SK-N-SH (cell line): ENCODE data around the gene BCL2A1. TPM values are rescaled to one million over a fixed set of nuclear protein-coding genes. Genes with fewer than 3 reads are reported as not detected.

Source experiments
- CTCF ChIA-PET: fragments of 300-600, 350-600 bp; formaldehyde crosslinking; extraction: SDS; loops from one replicate; lab custom pipeline; 2021; lab: Yijun Ruan, JAX
- POLR2A ChIA-PET: fragments of 350-600 bp; sonication (Branson Sonifier 250); formaldehyde crosslinking; extraction: SDS; loops from one replicate; lab custom pipeline; 2020; ENCODE audit warnings: antibody characterized with exemption, inconsistent platforms; lab: Yijun Ruan, JAX
- DNase-seq: peaks from one replicate; pipeline ENCODE4 v3.0.0; 2012
- H2AFZ ChIP-seq: fragments of 200-600 bp; sonication (generic); 2 replicates; pipeline ENCODE4 v1.8.1; 2016; ENCODE audit warnings: antibody characterized with exemption, mild to moderate bottlenecking, low read depth
- H3F3A ChIP-seq: fragments of 200-600 bp; sonication (generic); replicated peaks from 2 replicates; pipeline ENCODE3; 2016; ENCODE audit warnings: antibody characterized with exemption, mild to moderate bottlenecking; ENCODE audit not compliant: insufficient read depth
- H3K27ac ChIP-seq, 2 experiments: fragments of 200-500 bp in 1 of 2; fragments of 200-600 bp in 1 of 2; sonication (Bioruptor generic) in 1 of 2; sonication (generic), shearing (Covaris generic) in 1 of 2; 2 replicates each; pipeline versions ENCODE4 v1.5.1 to v1.6.1; 2014 to 2016; ENCODE audit warnings: low read depth in 2 of 2, inconsistent platforms in 1 of 2, low read length in 1 of 2, mild to moderate bottlenecking in 1 of 2, mixed read lengths in 1 of 2
- H3K27me3 ChIP-seq: fragments of 200-600 bp; sonication (generic), shearing (Covaris generic); 2 replicates; pipeline ENCODE4 v1.6.1; 2016; ENCODE audit warnings: mixed run types; ENCODE audit not compliant: insufficient read depth
- H3K36me3 ChIP-seq, 2 experiments: fragments of 200-500 bp in 1 of 2; fragments of 200-600 bp in 1 of 2; sonication (Bioruptor generic) in 1 of 2; sonication (generic) in 1 of 2; replicated peaks in 1 of 2; 2 replicates each; pipeline versions ENCODE3 to v1.5.1; 2014 to 2016; ENCODE audit warnings: low read length in 1 of 2, mild to moderate bottlenecking in 1 of 2; ENCODE audit not compliant: insufficient read depth in 2 of 2, control insufficient read depth in 1 of 2
- H3K4me1 ChIP-seq, 2 experiments: fragments of 200-500 bp in 1 of 2; fragments of 200-600 bp in 1 of 2; sonication (Bioruptor generic) in 1 of 2; sonication (generic), shearing (Covaris generic) in 1 of 2; 2 replicates each; pipeline versions ENCODE4 v1.5.1 to v1.6.1; 2014 to 2016; ENCODE audit warnings: low read depth in 1 of 2, low read length in 1 of 2, mixed run types in 1 of 2; ENCODE audit not compliant: insufficient read depth in 2 of 2, control insufficient read depth in 1 of 2
- H3K4me2 ChIP-seq: fragments of 200-600 bp; sonication (generic), shearing (Covaris generic); 2 replicates; pipeline ENCODE4 v1.6.1; 2017; ENCODE audit warnings: mixed run types
- H3K4me3 ChIP-seq, 2 experiments: fragments of 200-500 bp in 1 of 2; fragments of 200-600 bp in 1 of 2; sonication (Bioruptor generic) in 1 of 2; sonication (generic), shearing (Covaris generic) in 1 of 2; 2 replicates each; pipeline versions ENCODE4 v1.5.1 to v1.8.1; 2014 to 2016; ENCODE audit warnings: low read depth in 2 of 2, inconsistent platforms in 1 of 2, low read length in 1 of 2, mild to moderate bottlenecking in 1 of 2, mixed read lengths in 1 of 2, moderate library complexity in 1 of 2
- H3K79me2 ChIP-seq: fragments of 200-600 bp; sonication (generic); 2 replicates; pipeline ENCODE4 v1.8.1; 2017; ENCODE audit warnings: mild to moderate bottlenecking; ENCODE audit not compliant: insufficient read depth
- H3K9ac ChIP-seq: fragments of 200-600 bp; sonication (generic); 2 replicates; pipeline ENCODE4 v1.6.1; 2017; ENCODE audit warnings: mixed run types
- H3K9me2 ChIP-seq: fragments of 200-600 bp; sonication (generic); 2 replicates; pipeline ENCODE4 v1.6.1; 2017; ENCODE audit warnings: mixed run types
- H3K9me3 ChIP-seq: fragments of 200-600 bp; sonication (generic); 2 replicates; pipeline ENCODE4 v1.6.1; 2017; ENCODE audit warnings: mixed run types, mild to moderate bottlenecking, moderate library complexity
- H4K20me1 ChIP-seq: fragments of 200-600 bp; sonication (generic); 2 replicates; pipeline ENCODE4 v1.6.1; 2017; ENCODE audit warnings: mild to moderate bottlenecking, mixed run types; ENCODE audit not compliant: insufficient read depth
- EP300 ChIP-seq, 2 experiments: IDR thresholded peaks; 2 replicates each; pipeline versions ENCODE4 v1.4.0 to v1.6.1; 2012; ENCODE audit warnings: borderline replicate concordance in 1 of 2, low read depth in 1 of 2, low read length in 1 of 2
- FOSL2 ChIP-seq: IDR thresholded peaks from 2 replicates; pipeline ENCODE4 v1.4.0; 2012; ENCODE audit warnings: low read depth, mild to moderate bottlenecking, moderate library complexity, borderline replicate concordance
- FOXM1 ChIP-seq: IDR thresholded peaks from 2 replicates; pipeline ENCODE4 v1.4.0; 2012; ENCODE audit warnings: low read depth, mild to moderate bottlenecking
- GABPA ChIP-seq: IDR thresholded peaks from 2 replicates; pipeline ENCODE4 v1.4.0; 2012; ENCODE audit warnings: low read depth, mild to moderate bottlenecking
- JUND ChIP-seq: IDR thresholded peaks from 2 replicates; pipeline ENCODE4 v1.4.0; 2012
- MEF2A ChIP-seq: IDR thresholded peaks from 2 replicates; pipeline ENCODE4 v1.4.0; 2012; ENCODE audit warnings: low read depth, borderline replicate concordance
- NFIC ChIP-seq: IDR thresholded peaks from 2 replicates; pipeline ENCODE4 v1.4.0; 2012; ENCODE audit warnings: borderline replicate concordance
- POLR2AphosphoS5 ChIP-seq: IDR thresholded peaks from 2 replicates; pipeline ENCODE4 v1.6.1; 2012; ENCODE audit warnings: low read depth, low read length
- RAD21 ChIP-seq: IDR thresholded peaks from 2 replicates; pipeline ENCODE4 v1.6.1; 2012; ENCODE audit warnings: mild to moderate bottlenecking, low read length
- RFX5 ChIP-seq: IDR thresholded peaks from 2 replicates; pipeline ENCODE4 v1.6.1; 2012; ENCODE audit warnings: mild to moderate bottlenecking, improper control_type of control experiment, low read length
- RXRA ChIP-seq: IDR thresholded peaks from 2 replicates; pipeline ENCODE4 v1.4.0; 2012; ENCODE audit warnings: low read depth, mild to moderate bottlenecking, borderline replicate concordance
- TCF12 ChIP-seq: IDR thresholded peaks from 2 replicates; pipeline ENCODE4 v1.4.0; 2012
- whole genome bisulfite sequencing: methylation state at CpG from one replicate; pipeline ENCODE4 v1.1.6; 2017; ENCODE audit warnings: low lambda C conversion rate; 5-methylcytosine and 5-hydroxymethylcytosine counted together
- polyA plus RNA-seq, 3 experiments: library from polyadenylated mRNA; depleted of rRNA; stranded (reverse); fragments of >200 nt; gene quantifications; 2 replicates each; pipeline ENCODE4 v1.2.3, GENCODE V29; 2012
- TF ChIP-seq, protein P1 (sequence below): fragments of 200-600 bp; sonication (generic); IDR thresholded peaks from 2 replicates; pipeline ENCODE4 v1.6.1; 2017; ENCODE audit warnings: antibody characterized with exemption, mild to moderate bottlenecking, moderate library complexity
- TF ChIP-seq, protein P2 (sequence below): fragments of 150-350 bp; IDR thresholded peaks from 2 replicates; pipeline ENCODE4 v1.6.1; 2016; ENCODE audit warnings: mild to moderate bottlenecking, low read depth, low read length
- TF ChIP-seq, protein P3 (sequence below): IDR thresholded peaks from 2 replicates; pipeline ENCODE4; 2012
- TF ChIP-seq, protein P4 (sequence below): fragments of 150-350 bp; IDR thresholded peaks from 2 replicates; pipeline ENCODE4 v1.6.1; 2017; ENCODE audit warnings: antibody characterized with exemption, low read length, low read depth, borderline replicate concordance
- TF ChIP-seq, protein P5 (sequence below): IDR thresholded peaks from 2 replicates; pipeline ENCODE4 v1.4.0; 2012; ENCODE audit warnings: low read depth, borderline replicate concordance

BCL2A1 gene
- polyA plus RNA-seq, 1 of the 3 experiments (the other 2 are of a cell fraction): 0.08 TPM

DNA sequence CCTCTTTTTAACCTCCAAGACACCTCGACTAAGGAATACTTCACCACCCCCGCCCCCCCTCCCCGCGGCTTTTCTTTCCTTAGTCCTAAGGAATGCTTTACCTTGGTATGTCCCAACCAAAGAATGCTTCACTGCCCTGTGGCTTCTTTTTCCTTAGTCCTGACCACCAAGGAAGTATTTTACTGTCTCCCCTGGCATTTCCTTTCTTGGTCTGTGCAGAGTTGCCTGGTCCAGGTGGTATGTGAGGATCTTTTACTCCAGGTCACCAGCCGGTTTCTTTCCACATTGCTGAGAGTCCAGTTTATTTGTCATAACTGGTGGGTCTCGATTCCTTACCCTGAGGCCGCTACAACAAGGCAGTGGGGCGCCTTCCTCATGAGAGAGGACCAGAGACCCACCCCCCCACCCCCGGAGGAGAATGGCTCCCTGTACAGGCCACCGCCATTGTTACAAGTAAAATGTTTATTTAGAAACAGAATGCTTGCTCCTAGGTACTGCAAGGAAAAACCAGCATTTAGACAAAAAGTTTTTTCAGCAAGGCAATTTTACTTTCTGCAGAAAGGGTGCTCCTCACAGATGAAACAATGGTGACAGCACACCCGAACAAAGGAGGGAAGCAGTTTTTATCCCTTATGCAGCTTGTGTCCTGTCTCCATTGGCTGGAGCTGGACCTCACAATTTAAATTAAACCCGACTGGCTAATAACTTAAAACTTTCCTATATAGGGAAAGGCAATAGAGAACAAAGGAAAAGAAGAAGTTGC lies 51.1 kb downstream of the BCL2A1 start:
- Histone ChIP-seq H3K27ac (no peak overlapping the region), H3K9ac (no peak overlapping the region), H3K27me3 (no peaks in the 10 kb centered on the region), H4K20me1 (no peaks in the 10 kb centered on the region), H3F3A (peaks cover 25% of the 10 kb centered on the region), H3K9me3 (peaks cover 16% of the 10 kb centered on the region), H3K4me1 (no peaks in the 10 kb centered on the region; a peak in 2 of 4 replicates), H3K9me2 (no peaks in the 10 kb centered on the region), H3K4me3 (no peak overlapping the region), H3K36me3 (peaks cover 15 to 49% of the 10 kb centered on the region in 2 experiments), H2AFZ (no peak overlapping the region), H3K4me2 (no peak overlapping the region), H3K79me2 (peaks cover 33% of the 10 kb centered on the region)
- WGBS: 84% methylated on average over 12 of the region's 12 CpGs
- DNase-seq: no peak
- ChIA-PET POLR2A (no interaction called here), CTCF (no interaction called here)
- TF ChIP-seq JUND (no peak), RFX5 (no peak), FOXM1 (no peak), FOSL2 (no peak), EP300 (IDR thresholded peaks at IDR 0.05; ENCODE audit: borderline replicate concordance in 1 of 2, low read depth in 1 of 2, low read length in 1 of 2) (no peak), RAD21 (no peak), NFIC (no peak), GABPA (no peak), POLR2AphosphoS5 (no peak), MEF2A (no peak), TCF12 (no peak), RXRA (no peak)
- TF ChIP-seq, protein P1, sequence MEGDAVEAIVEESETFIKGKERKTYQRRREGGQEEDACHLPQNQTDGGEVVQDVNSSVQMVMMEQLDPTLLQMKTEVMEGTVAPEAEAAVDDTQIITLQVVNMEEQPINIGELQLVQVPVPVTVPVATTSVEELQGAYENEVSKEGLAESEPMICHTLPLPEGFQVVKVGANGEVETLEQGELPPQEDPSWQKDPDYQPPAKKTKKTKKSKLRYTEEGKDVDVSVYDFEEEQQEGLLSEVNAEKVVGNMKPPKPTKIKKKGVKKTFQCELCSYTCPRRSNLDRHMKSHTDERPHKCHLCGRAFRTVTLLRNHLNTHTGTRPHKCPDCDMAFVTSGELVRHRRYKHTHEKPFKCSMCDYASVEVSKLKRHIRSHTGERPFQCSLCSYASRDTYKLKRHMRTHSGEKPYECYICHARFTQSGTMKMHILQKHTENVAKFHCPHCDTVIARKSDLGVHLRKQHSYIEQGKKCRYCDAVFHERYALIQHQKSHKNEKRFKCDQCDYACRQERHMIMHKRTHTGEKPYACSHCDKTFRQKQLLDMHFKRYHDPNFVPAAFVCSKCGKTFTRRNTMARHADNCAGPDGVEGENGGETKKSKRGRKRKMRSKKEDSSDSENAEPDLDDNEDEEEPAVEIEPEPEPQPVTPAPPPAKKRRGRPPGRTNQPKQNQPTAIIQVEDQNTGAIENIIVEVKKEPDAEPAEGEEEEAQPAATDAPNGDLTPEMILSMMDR: no peak
- TF ChIP-seq, protein P2, sequence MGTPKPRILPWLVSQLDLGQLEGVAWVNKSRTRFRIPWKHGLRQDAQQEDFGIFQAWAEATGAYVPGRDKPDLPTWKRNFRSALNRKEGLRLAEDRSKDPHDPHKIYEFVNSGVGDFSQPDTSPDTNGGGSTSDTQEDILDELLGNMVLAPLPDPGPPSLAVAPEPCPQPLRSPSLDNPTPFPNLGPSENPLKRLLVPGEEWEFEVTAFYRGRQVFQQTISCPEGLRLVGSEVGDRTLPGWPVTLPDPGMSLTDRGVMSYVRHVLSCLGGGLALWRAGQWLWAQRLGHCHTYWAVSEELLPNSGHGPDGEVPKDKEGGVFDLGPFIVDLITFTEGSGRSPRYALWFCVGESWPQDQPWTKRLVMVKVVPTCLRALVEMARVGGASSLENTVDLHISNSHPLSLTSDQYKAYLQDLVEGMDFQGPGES: no peak
- TF ChIP-seq, protein P3, sequence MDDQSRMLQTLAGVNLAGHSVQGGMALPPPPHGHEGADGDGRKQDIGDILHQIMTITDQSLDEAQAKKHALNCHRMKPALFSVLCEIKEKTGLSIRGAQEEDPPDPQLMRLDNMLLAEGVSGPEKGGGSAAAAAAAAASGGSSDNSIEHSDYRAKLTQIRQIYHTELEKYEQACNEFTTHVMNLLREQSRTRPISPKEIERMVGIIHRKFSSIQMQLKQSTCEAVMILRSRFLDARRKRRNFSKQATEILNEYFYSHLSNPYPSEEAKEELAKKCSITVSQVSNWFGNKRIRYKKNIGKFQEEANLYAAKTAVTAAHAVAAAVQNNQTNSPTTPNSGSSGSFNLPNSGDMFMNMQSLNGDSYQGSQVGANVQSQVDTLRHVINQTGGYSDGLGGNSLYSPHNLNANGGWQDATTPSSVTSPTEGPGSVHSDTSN: no peak
- TF ChIP-seq, protein P4, sequence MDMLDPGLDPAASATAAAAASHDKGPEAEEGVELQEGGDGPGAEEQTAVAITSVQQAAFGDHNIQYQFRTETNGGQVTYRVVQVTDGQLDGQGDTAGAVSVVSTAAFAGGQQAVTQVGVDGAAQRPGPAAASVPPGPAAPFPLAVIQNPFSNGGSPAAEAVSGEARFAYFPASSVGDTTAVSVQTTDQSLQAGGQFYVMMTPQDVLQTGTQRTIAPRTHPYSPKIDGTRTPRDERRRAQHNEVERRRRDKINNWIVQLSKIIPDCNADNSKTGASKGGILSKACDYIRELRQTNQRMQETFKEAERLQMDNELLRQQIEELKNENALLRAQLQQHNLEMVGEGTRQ: no peak
- TF ChIP-seq, protein P5, sequence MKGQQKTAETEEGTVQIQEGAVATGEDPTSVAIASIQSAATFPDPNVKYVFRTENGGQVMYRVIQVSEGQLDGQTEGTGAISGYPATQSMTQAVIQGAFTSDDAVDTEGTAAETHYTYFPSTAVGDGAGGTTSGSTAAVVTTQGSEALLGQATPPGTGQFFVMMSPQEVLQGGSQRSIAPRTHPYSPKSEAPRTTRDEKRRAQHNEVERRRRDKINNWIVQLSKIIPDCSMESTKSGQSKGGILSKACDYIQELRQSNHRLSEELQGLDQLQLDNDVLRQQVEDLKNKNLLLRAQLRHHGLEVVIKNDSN: no peak
